D721Med (cell line): ENCODE measurements around the gene HOXC11.

Experiments
- DNase-seq: peaks from one replicate; pipeline ENCODE4 v3.0.0; 2011; ENCODE audit warnings: low spot score; ENCODE audit not compliant: insufficient read length
- FAIRE-seq: peaks from 2 replicates; lab custom pipeline; 2011; peaks lifted over from hg19 to GRCh38; lab: Jason Lieb, UNC
- CTCF ChIP-seq: IDR thresholded peaks from 2 replicates; pipeline ENCODE4 v1.5.1; 2012; ENCODE audit warnings: mild to moderate bottlenecking, control low read depth; ENCODE audit not compliant: insufficient read depth; ENCODE audit errors: missing control alignments

Gene HOXC11

GRCh38 chr12:53944907-53945847 is 27.7 kb upstream of the HOXC11 start:
- no peak for FAIRE-seq
- DNase-seq, result no peak
- TF ChIP-seq CTCF, result no peak

GRCh38 chr12:53947743-53948142 is 25.2 kb upstream of the HOXC11 start:
- FAIRE-seq (no peak), DNase-seq (no peak)
- no peak for TF ChIP-seq CTCF

- no peak for FAIRE-seq
- TF ChIP-seq CTCF, result no peak
- DNase-seq, result no peak
Measured at GRCh38 chr12:53948650-53949593, 24.0 kb upstream of the HOXC11 start.

- TF ChIP-seq CTCF, result no peak
- DNase-seq, result no peak
- FAIRE-seq, result no peak
Measured at GRCh38 chr12:53949631-53950436, 23.1 kb upstream of the HOXC11 start.

GRCh38 chr12:53950437-53950773 is 22.5 kb upstream of the HOXC11 start:
- FAIRE-seq, result no peak
- TF ChIP-seq CTCF, result no peak
- DNase-seq, result no peak

GRCh38 chr12:53950789-53951576 is 21.9 kb upstream of the HOXC11 start:
- FAIRE-seq, result no peak
- no peak for TF ChIP-seq CTCF

More at GRCh38 chr12:53950789-53951576, 21.9 kb upstream of the HOXC11 start:
- DNase-seq, result no peak
